DMS79 (cell line): ENCODE measurements around the gene TMEM178A.
"Not testable (repeated sequence)": the region's sequence is repeated elsewhere in the genome, so short reads cannot be mapped to it uniquely, and the experiment has no call there.

Experiments
- DNase-seq: peaks from one replicate; lab custom pipeline; 2025; lab: John Stamatoyannopoulos, UW

The TMEM178A gene

DNA sequence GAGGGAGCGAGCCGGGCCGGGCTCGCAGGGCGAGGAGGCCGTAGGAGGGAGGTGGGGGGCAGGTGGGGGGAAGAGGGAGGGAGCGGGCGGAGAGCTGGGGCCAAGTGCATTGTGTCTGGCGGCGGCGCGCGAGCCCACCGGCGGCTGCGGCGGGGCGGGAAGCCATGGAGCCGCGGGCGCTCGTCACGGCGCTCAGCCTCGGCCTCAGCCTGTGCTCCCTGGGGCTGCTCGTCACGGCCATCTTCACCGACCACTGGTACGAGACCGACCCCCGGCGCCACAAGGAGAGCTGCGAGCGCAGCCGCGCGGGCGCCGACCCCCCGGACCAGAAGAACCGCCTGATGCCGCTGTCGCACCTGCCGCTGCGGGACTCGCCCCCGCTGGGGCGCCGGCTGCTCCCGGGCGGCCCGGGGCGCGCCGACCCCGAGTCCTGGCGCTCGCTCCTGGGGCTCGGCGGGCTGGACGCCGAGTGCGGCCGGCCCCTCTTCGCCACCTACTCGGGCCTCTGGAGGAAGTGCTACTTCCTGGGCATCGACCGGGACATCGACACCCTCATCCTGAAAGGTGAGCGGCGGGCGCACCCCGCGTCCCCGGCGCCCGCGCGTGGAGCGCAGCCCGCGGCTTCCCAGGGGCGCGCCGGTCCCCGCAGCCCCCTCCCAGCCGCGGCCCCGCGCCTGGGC, at the start of gene TMEM178A:
TMEM178A (plus strand) TSS at position 107 of the 680 bp plus-strand sequence; CDS start at position 165, 58 bp downstream.
- DNase-seq = peak; percentile 1

DNA sequence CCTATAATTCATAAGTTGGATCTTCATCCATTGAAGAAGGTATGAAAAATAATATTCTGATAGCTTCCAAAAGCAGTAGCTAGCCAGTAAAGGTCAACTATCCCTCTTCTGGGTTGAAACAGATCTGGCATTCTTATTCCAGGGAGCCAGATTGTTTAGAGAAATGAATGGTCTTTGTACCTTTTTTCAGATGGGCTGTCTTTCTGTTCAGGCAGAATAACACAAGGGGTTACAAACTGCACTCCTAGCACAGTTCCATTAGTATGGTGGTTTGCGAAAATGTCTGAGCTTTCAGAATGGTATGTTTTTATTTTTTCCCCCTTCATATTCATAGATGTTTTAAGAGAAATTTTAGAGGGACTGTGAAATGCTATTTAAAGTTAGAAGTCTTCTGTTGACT, 47.5 kb upstream of the TMEM178A start:
- no peak for DNase-seq

DNA sequence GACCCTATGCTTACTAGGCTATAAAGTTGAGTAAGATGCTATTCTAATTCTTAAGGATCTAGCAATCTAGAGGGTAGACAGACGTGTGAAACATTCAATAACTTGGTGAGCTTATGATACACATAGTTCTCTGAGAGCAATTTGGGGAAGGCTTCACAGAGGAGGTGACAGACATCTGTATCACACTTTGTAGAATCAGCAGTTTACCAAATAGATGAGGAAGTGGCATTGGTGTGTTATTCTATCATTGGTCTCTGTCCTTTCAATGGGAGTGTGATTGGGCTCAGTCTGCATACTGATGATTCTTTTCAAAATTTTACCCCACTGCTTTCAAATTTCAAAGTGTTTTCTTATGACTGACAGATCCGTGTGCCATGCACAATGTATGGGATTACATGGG, 47.0 kb upstream of the TMEM178A start:
- DNase-seq = no peak

- DNase-seq = no peak
Measured at GRCh38 chr2:39620067-39620466, 45.6 kb upstream of the TMEM178A start.

- DNase-seq = no peak
Measured at GRCh38 chr2:39621596-39621995, 44.1 kb upstream of the TMEM178A start.

GRCh38 chr2:39622860-39623259, 42.9 kb upstream of the TMEM178A start:
- no peak for DNase-seq

DNA sequence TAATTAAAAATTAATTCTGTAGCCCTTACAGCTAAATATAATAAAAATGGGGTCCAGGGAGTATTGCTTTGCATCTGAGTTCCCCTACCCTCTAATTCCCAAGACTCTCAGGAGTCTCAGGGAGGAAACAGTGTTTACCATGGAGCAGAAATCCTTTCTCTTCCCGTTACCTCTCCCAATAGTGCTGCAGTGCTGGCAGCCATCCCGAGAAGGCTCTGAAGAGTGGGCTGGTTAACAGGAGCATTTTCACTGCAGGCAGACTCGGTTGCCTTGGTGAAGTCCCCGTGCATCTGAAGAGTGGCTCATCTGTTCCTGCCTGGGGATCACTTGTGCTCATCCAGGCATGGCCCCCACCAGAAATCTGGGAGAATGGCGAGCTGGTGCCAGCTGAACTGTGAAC, 41.8 kb upstream of the TMEM178A start:
- peak; percentile 72 for DNase-seq

GRCh38 chr2:39625193-39625926, 40.4 kb upstream of the TMEM178A start:
- DNase-seq = no peak

DNA sequence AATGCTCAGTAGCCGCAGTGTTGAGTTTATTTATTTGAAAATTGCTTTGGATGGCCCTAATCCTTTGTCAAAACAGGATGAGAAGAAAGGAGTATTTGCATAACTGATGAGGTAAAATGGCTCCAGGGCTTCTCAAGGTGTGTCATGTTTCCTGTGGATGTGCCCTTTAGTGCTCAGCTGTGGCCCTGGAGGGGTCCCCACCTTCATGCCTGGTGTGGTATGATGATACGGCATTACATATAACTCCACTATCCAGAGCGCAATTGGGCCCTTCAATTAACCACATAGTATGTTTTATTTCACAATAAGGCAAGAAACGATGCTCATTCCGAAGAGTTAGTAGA, 39.8 kb upstream of the TMEM178A start:
- no peak for DNase-seq

- DNase-seq = not testable (repeated sequence)
Measured at GRCh38 chr2:39628346-39628745, 37.4 kb upstream of the TMEM178A start.

GRCh38 chr2:39629646-39630045, 36.1 kb upstream of the TMEM178A start:
- DNase-seq = no peak

DNA sequence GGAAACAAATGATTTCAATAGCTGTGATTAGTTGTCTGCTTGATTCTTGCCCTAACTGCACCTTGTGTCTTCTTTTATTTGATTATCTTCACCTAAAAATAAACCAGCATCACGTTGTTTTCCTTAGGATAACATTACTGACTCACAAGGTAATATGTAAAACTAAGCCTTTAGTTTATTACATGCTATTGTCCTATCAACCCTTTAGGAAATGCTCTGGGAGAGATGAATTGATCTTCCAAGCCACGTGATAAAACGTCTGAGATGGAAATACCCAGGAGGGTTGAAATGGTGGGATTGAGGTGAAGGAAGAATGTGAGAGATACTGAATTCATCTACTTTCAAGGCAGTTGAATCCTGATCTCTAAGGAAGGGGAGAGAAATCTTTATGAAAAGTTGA, 34.5 kb upstream of the TMEM178A start:
- DNase-seq = no peak

DNA sequence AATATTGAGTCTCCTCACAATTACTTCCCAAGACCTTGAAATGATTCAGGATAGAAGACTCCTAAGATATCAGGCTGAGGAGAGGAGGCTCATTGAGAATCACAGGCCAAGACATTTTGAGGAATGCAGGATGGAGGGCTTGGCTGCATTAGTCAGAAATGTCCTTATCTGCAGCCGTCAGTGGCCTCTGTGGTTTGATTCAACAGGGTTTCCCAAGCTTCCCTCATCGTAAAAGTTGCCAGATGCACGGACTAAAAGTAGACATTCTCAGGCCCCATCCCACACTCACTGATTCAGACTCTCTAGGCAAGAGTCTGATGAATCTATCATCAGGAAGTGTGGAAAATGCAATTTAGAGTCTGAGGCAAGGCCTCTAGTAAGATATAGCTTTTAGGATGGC, 34.0 kb upstream of the TMEM178A start:
- DNase-seq = no peak

- no peak for DNase-seq
Measured at GRCh38 chr2:39632876-39633275, 32.8 kb upstream of the TMEM178A start.

- no peak for DNase-seq
Measured at GRCh38 chr2:39636306-39636705, 29.4 kb upstream of the TMEM178A start.

- DNase-seq = no peak
Measured at GRCh38 chr2:39638581-39638980, 27.1 kb upstream of the TMEM178A start.

DNA sequence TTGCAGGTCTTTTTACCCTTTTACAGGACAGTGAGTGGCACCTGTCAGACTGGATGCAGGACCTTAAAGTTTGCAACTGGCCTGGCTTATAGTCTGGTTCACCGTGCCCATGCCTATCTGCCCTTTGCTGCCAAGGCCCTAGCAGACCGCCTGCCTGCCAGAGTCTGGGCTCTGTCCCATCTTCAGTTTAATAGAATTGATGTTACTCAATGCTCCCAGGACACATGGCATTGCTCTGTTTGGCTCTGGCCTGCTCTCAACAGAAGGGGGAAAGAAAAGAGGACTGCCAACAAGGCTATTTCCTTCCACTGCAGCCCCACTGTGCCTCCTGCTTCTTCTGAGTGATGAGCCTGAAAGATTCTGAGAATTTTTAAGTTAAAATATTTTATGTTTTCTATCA, 25.6 kb upstream of the TMEM178A start:
- DNase-seq = no peak

- DNase-seq = no peak
Measured at GRCh38 chr2:39640681-39641080, 25.0 kb upstream of the TMEM178A start.

DNA sequence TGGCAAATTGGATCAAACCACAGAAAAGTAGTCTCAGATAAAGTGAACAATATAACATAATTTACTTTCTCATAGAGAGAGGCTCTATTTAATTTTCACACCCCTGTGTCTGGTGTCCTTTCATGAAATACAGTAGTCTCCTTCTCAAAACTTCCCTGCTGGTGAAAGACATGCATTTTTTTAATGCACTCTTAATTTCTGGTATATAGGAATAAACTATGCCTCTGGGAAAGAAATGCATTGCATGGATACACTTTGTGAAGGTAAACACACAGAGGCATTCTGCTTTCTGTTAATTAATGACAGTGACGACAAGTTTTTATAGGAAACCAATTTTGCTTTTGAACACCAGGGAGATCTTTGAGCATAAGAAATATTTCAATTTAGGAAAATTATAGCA, 24.1 kb upstream of the TMEM178A start:
- no peak for DNase-seq

- no peak for DNase-seq
Measured at GRCh38 chr2:39642051-39642718, 23.5 kb upstream of the TMEM178A start.

DNA sequence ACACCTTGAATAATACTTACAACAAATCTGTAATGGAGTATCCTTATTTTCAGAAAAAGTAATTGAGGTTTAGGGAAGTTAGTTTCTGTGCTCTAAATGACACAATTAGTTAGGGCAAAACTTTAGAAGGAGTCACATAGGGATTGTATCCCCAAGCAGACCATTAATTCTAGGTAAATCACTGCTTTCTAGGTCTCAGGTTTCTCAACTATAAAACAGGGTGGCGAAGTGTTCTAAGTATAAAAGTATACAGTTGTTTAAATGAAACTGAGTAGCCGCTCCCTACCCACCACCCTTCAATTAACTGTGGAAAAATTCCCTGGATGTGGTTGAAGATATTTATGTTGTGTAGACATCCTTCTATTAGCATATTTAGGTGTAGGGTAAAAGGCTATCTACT, 19.9 kb upstream of the TMEM178A start:
- no peak for DNase-seq

- DNase-seq = no peak
Measured at GRCh38 chr2:39646267-39646666, 19.4 kb upstream of the TMEM178A start.

DNA sequence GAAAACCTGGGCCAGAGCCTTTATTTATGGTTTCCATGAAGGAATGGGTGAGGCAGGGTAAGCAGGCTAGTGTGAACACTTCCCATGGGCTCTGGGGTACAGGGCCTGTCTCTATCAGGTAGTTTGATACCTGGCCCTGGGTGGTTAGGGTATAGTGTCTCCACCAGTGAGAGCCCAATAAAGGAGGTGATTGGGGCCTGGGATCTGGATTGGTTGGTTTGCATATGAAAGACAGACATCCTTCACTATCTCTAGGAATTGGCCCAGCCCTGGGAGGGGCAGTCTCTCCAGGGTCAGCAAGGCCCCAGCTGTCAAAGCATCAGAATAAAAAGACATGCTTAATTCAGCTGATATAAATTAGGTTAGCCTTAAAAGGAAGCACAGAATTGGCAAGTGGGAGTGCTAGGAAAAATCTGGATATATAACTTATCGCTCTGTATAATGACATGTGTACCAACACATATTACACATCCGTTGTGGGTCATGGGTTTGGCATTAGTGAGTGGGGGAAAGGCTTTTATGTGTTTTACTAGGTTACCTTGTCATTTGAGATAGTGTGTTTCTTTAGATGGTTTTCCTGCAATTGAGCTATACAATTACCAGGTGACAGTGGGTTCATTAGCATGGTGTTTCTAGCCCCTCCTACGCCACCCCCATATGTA, 18.5 kb upstream of the TMEM178A start:
- DNase-seq = no peak
